ENCODE results near the gene CFB.

CFB gene

GRCh38 chr6:31966997-31967925 lies 21.4 kb downstream of the CFB start:
- TF ChIP-seq, protein P1, sequence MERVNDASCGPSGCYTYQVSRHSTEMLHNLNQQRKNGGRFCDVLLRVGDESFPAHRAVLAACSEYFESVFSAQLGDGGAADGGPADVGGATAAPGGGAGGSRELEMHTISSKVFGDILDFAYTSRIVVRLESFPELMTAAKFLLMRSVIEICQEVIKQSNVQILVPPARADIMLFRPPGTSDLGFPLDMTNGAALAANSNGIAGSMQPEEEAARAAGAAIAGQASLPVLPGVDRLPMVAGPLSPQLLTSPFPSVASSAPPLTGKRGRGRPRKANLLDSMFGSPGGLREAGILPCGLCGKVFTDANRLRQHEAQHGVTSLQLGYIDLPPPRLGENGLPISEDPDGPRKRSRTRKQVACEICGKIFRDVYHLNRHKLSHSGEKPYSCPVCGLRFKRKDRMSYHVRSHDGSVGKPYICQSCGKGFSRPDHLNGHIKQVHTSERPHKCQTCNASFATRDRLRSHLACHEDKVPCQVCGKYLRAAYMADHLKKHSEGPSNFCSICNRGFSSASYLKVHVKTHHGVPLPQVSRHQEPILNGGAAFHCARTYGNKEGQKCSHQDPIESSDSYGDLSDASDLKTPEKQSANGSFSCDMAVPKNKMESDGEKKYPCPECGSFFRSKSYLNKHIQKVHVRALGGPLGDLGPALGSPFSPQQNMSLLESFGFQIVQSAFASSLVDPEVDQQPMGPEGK (CRISPR knock-in tag; IDR thresholded peaks at IDR 0.05; ENCODE audit: borderline replicate concordance): no peak
- TF ChIP-seq ZNF8 (CRISPR knock-in tag; IDR thresholded peaks at IDR 0.05) (no peak), PPARA (CRISPR knock-in tag; IDR thresholded peaks at IDR 0.05; ENCODE audit: borderline replicate concordance) (no peak), ZFP30 (CRISPR knock-in tag; IDR thresholded peaks at IDR 0.05) (no peak), ZC3H10 (CRISPR knock-in tag; IDR thresholded peaks at IDR 0.05) (no peak), RARB (CRISPR knock-in tag; IDR thresholded peaks at IDR 0.05) (no peak), ZNF70 (CRISPR knock-in tag; IDR thresholded peaks at IDR 0.05) (no peak), ZFP3 (CRISPR knock-in tag; IDR thresholded peaks at IDR 0.05) (no peak), CREB5 (CRISPR knock-in tag; IDR thresholded peaks at IDR 0.05; ENCODE audit: low read depth) (no peak), ESRRG (CRISPR knock-in tag; IDR thresholded peaks at IDR 0.05) (no peak), TOX (CRISPR knock-in tag; IDR thresholded peaks at IDR 0.05; ENCODE audit: borderline replicate concordance) (no peak), OSR1 (CRISPR knock-in tag; IDR thresholded peaks at IDR 0.05) (no peak)
- TF ChIP-seq, protein P2, sequence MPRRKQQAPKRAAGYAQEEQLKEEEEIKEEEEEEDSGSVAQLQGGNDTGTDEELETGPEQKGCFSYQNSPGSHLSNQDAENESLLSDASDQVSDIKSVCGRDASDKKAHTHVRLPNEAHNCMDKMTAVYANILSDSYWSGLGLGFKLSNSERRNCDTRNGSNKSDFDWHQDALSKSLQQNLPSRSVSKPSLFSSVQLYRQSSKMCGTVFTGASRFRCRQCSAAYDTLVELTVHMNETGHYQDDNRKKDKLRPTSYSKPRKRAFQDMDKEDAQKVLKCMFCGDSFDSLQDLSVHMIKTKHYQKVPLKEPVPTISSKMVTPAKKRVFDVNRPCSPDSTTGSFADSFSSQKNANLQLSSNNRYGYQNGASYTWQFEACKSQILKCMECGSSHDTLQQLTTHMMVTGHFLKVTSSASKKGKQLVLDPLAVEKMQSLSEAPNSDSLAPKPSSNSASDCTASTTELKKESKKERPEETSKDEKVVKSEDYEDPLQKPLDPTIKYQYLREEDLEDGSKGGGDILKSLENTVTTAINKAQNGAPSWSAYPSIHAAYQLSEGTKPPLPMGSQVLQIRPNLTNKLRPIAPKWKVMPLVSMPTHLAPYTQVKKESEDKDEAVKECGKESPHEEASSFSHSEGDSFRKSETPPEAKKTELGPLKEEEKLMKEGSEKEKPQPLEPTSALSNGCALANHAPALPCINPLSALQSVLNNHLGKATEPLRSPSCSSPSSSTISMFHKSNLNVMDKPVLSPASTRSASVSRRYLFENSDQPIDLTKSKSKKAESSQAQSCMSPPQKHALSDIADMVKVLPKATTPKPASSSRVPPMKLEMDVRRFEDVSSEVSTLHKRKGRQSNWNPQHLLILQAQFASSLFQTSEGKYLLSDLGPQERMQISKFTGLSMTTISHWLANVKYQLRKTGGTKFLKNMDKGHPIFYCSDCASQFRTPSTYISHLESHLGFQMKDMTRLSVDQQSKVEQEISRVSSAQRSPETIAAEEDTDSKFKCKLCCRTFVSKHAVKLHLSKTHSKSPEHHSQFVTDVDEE (CRISPR knock-in tag; IDR thresholded peaks at IDR 0.05): no peak
- TF ChIP-seq, protein P3, sequence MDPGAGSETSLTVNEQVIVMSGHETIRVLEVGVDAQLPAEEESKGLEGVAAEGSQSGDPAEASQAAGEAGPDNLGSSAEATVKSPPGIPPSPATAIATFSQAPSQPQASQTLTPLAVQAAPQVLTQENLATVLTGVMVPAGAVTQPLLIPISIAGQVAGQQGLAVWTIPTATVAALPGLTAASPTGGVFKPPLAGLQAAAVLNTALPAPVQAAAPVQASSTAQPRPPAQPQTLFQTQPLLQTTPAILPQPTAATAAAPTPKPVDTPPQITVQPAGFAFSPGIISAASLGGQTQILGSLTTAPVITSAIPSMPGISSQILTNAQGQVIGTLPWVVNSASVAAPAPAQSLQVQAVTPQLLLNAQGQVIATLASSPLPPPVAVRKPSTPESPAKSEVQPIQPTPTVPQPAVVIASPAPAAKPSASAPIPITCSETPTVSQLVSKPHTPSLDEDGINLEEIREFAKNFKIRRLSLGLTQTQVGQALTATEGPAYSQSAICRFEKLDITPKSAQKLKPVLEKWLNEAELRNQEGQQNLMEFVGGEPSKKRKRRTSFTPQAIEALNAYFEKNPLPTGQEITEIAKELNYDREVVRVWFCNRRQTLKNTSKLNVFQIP (CRISPR knock-in tag; IDR thresholded peaks at IDR 0.05; ENCODE audit: borderline replicate concordance, low read depth): no peak
- no peak for ATAC-seq

GRCh38 chr6:31967926-31968320 lies 22.0 kb downstream of the CFB start:
- ATAC-seq: no peak
- TF ChIP-seq, protein P1 (CRISPR knock-in tag; IDR thresholded peaks at IDR 0.05; ENCODE audit: borderline replicate concordance): no peak
- no peak for TF ChIP-seq ZNF8 (CRISPR knock-in tag; IDR thresholded peaks at IDR 0.05)
- no peak for TF ChIP-seq RARB (CRISPR knock-in tag; IDR thresholded peaks at IDR 0.05)
- no peak for TF ChIP-seq ZFP30 (CRISPR knock-in tag; IDR thresholded peaks at IDR 0.05)
- no peak for TF ChIP-seq TOX (CRISPR knock-in tag; IDR thresholded peaks at IDR 0.05; ENCODE audit: borderline replicate concordance)
- TF ChIP-seq, protein P2 (CRISPR knock-in tag; IDR thresholded peaks at IDR 0.05): no peak
- TF ChIP-seq ZFP3 (CRISPR knock-in tag; IDR thresholded peaks at IDR 0.05): no peak
